C4-2B (cell line): ENCODE measurements around the gene TTC9C.
A peak's percentile ranks its signal among the peaks of the same experiment; 100 is the strongest.

Experiments
- H3K27ac ChIP-seq: fragments of 450-650 bp; 2 replicates; pipeline ENCODE4 v1.5.1; 2017
- CTCF ChIP-seq: fragments of 450-650 bp; conservative IDR thresholded peaks from 2 replicates; pipeline ENCODE4 v1.5.1; 2017; ENCODE audit warnings: mild to moderate bottlenecking
- ZFX ChIP-seq: fragments of 450-650 bp; IDR thresholded peaks from 2 replicates; pipeline ENCODE4 v1.6.1; 2017

The TTC9C gene

GRCh38 chr11:62728171-62728988, at the start of gene TTC9C:
Gene TTC9C, plus strand, starts transcription at chr11:62728486. Its CDS starts 363 bp downstream, at chr11:62728849.
- TF ChIP-seq CTCF, result no peak
- TF ChIP-seq ZFX, result no peak; the same call in 1 of the 2 replicates
- peak within 1 kb of the TSS; percentile 97 for H3K27ac ChIP-seq

GRCh38 chr11:62678770-62679696, 49.3 kb upstream of the TTC9C start, which contains the start of gene UBXN1:
Gene UBXN1, minus strand, starts transcription at chr11:62679073. Its CDS starts 150 bp downstream, at chr11:62678923.
- no peak for TF ChIP-seq ZFX
- no peak for TF ChIP-seq CTCF
- H3K27ac ChIP-seq, result peak within 1 kb of the TSS; percentile 83

GRCh38 chr11:62680825-62681240, 47.5 kb upstream of the TTC9C start:
- TF ChIP-seq ZFX, result no peak
- no peak; the same call in 1 of the 2 replicates for TF ChIP-seq CTCF
- no peak overlapping the region for H3K27ac ChIP-seq

GRCh38 chr11:62682518-62682917, 45.8 kb upstream of the TTC9C start:
- no peak overlapping the region for H3K27ac ChIP-seq
- TF ChIP-seq ZFX (no peak), CTCF (no peak)

GRCh38 chr11:62687508-62688396, 40.5 kb upstream of the TTC9C start:
- TF ChIP-seq ZFX, result no peak
- no peak for TF ChIP-seq CTCF
- H3K27ac ChIP-seq, result no peak overlapping the region

GRCh38 chr11:62688491-62688890, 39.8 kb upstream of the TTC9C start:
- no peak overlapping the region for H3K27ac ChIP-seq
- TF ChIP-seq CTCF (no peak), ZFX (no peak)
